Measurements from ENCODE around the gene C2CD4A. TPM values are rescaled to one million over a fixed set of nuclear protein-coding genes. Genes with fewer than 3 reads are reported as not detected.

Gene C2CD4A
- total RNA-seq, 6 experiments from 2014 or later, result 0.53 to 6.3 (median 3.7) TPM; not detected in 2

GRCh38 chr15:62089616-62090015 lies 22.8 kb downstream of the C2CD4A start:
- WGBS (ENCODE audit: insufficient coverage, low coverage, low lambda C conversion rate, missing lambda C conversion rate), result 72% methylated on average over 2 of the region's 2 CpGs
- no peaks in the 10 kb centered on the region for H3K9me3 ChIP-seq

GRCh38 chr15:62090988-62091387 lies 24.2 kb downstream of the C2CD4A start:
- Histone ChIP-seq H3K4me3 (no peak overlapping the region), H3K36me3 (no peaks in the 10 kb centered on the region), H3K27ac (no peak overlapping the region), H3K27me3 (no peaks in the 10 kb centered on the region), H3K4me1 (peaks cover 0 to 7% (median 2%) of the 10 kb centered on the region in 4 donors), H3K9me3 (no peaks in the 10 kb centered on the region)
- no peak for ATAC-seq
- intact Hi-C loops (cut with DNase I), result no loop called here
- no peak for TF ChIP-seq CTCF (IDR thresholded peaks at IDR 0.05)
- no peak for TF ChIP-seq POLR2A (IDR thresholded peaks at IDR 0.05)
- 84% methylated on average over 7 of the region's 7 CpGs for WGBS (ENCODE audit: insufficient coverage, low coverage, low lambda C conversion rate, missing lambda C conversion rate)
- no peak for DNase-seq

More at GRCh38 chr15:62089616-62090015, 22.8 kb downstream of the C2CD4A start:
- ATAC-seq (no peak), DNase-seq (no peak)
- no peak overlapping the region for H3K4me3 ChIP-seq
- no peaks in the 10 kb centered on the region for H3K27me3 ChIP-seq
- intact Hi-C loops (cut with DNase I), result no loop called here
- H3K27ac ChIP-seq, result no peak overlapping the region
- no peaks in the 10 kb centered on the region for H3K36me3 ChIP-seq
- TF ChIP-seq POLR2A (IDR thresholded peaks at IDR 0.05) (no peak), CTCF (IDR thresholded peaks at IDR 0.05) (no peak)
- H3K4me1 ChIP-seq, result peaks cover 0 to 7% (median 2%) of the 10 kb centered on the region in 4 donors

- 67% methylated on average over 5 of the region's 5 CpGs for WGBS (ENCODE audit: insufficient coverage, low coverage, low lambda C conversion rate, missing lambda C conversion rate)
Observed at GRCh38 chr15:62093809-62094208, 27.0 kb downstream of the C2CD4A start.

GRCh38 chr15:62094388-62094787 lies 27.6 kb downstream of the C2CD4A start:
- WGBS (ENCODE audit: insufficient coverage, low coverage, low lambda C conversion rate, missing lambda C conversion rate), result 88% methylated on average over 5 of the region's 7 CpGs
- no peaks in the 10 kb centered on the region for H3K9me3 ChIP-seq
- ATAC-seq (no peak), DNase-seq (no peak)
- intact Hi-C loops (cut with DNase I), result no loop called here
- H3K4me3 ChIP-seq, result no peak overlapping the region
- H3K4me1 ChIP-seq, result no peaks in the 10 kb centered on the region
- no peak overlapping the region for H3K27ac ChIP-seq
- TF ChIP-seq CTCF (IDR thresholded peaks at IDR 0.05) (no peak), POLR2A (IDR thresholded peaks at IDR 0.05) (no peak)
- no peaks in the 10 kb centered on the region for H3K36me3 ChIP-seq
- H3K27me3 ChIP-seq, result no peaks in the 10 kb centered on the region

More at GRCh38 chr15:62093809-62094208, 27.0 kb downstream of the C2CD4A start:
- Histone ChIP-seq H3K27ac (no peak overlapping the region), H3K36me3 (no peaks in the 10 kb centered on the region), H3K27me3 (no peaks in the 10 kb centered on the region), H3K4me1 (no peaks in the 10 kb centered on the region), H3K9me3 (no peaks in the 10 kb centered on the region), H3K4me3 (no peak overlapping the region)
- TF ChIP-seq POLR2A (IDR thresholded peaks at IDR 0.05), result no peak
- no peak for TF ChIP-seq CTCF (IDR thresholded peaks at IDR 0.05)
- intact Hi-C loops (cut with DNase I), result no loop called here
- DNase-seq, result no peak
- no peak for ATAC-seq

Measured in right lobe of liver (tissue), 6 donors.